ENCODE data around the gene CEP112. TPM values are rescaled to one million over a fixed set of nuclear protein-coding genes. Genes with fewer than 3 reads are reported as not detected.

Gene CEP112
- total and polyA plus RNA-seq, 2 of the 4 experiments (the other 2 are of a cell fraction), result 2.5 to 5.6 TPM

GRCh38 chr17:65696739-65697394, 495.1 kb downstream of the CEP112 start:
- Histone ChIP-seq H3K4me1 (ENCODE audit: control insufficient read depth, insufficient read depth, low read length) (peaks cover 5% of the 10 kb centered on the region), H2BK15ac (ENCODE audit: low read depth, low read length) (no peak overlapping the region), H3K4me3 (ENCODE audit: insufficient read depth, low read depth, low read length) (no peak overlapping the region), H3K4me2 (ENCODE audit: low read depth, low read length) (peak overlapping the region; percentile 19; the same call in 1 of the 2 replicates), H2AFZ (replicated peaks; ENCODE audit: low read length, poor library complexity) (no peak overlapping the region), H3K27me3 (ENCODE audit: control insufficient read depth, insufficient read depth, low read length) (no peaks in the 10 kb centered on the region), H3K36me3 (ENCODE audit: control insufficient read depth, insufficient read depth, low read length) (no peaks in the 10 kb centered on the region), H3K9me1 (ENCODE audit: insufficient read depth, low read length) (0 out of 2 replicates have a peak, but pooled peaks cover 4% of the 10 kb centered on the region), H3K23ac (ENCODE audit: low read depth, low read length) (no peak overlapping the region), H3K14ac (replicated peaks; ENCODE audit: low read depth, low read length) (no peak overlapping the region), H4K20me1 (ENCODE audit: insufficient read depth, low read length) (no peaks in the 10 kb centered on the region), H2AK9ac (replicated peaks; ENCODE audit: low read depth, low read length, poor library complexity) (no peak overlapping the region), H4K5ac (ENCODE audit: low read depth, low read length) (no peak overlapping the region), H3K4ac (ENCODE audit: low read depth, low read length) (no peak overlapping the region), H3K9ac (ENCODE audit: low read depth, low read length) (no peak overlapping the region), H2BK20ac (ENCODE audit: low read depth, low read length) (no peak overlapping the region), H3K9me3 (ENCODE audit: control insufficient read depth, insufficient read depth, low read length) (no peaks in the 10 kb centered on the region), H3K79me1 (ENCODE audit: low read depth in 1 of 2, low read length in 2 of 2) (no peaks in the 10 kb centered on the region), H4K8ac (ENCODE audit: low read depth in 2 of 2, low read length in 2 of 2) (no peak overlapping the region), H3K56ac (ENCODE audit: extremely low read depth, insufficient read depth, low read length) (no peak overlapping the region), H3K27ac (ENCODE audit: insufficient read depth, low read length) (no peak overlapping the region), H2BK120ac (ENCODE audit: low read depth, low read length) (no peak overlapping the region), H2BK5ac (ENCODE audit: low read depth, low read length, poor library complexity, severe bottlenecking) (no peak overlapping the region), H2AK5ac (ENCODE audit: low read depth, low read length) (no peak overlapping the region; the same call in 1 of the 2 replicates), H4K91ac (ENCODE audit: insufficient read depth, low read depth, low read length) (no peak overlapping the region), H3K18ac (ENCODE audit: low read depth, low read length) (no peak overlapping the region)
- in situ Hi-C loops (cut with MboI; ENCODE audit: low sequenced_read_pairs) (no loop called here), dilution Hi-C loops (cut with HindIII; ENCODE audit: low sequenced_read_pairs, unreplicated experiment) (no loop called here), intact Hi-C loops (cut with micrococcal nuclease) (loop anchor here (5.0 kb wide), 1 partner anchor 135 kb away; the partner anchor contains the start of gene AXIN2)
- CTCF ChIA-PET, result no interaction called here
- peak; percentile 65 for DNase-seq
- peak; percentile 66 for ATAC-seq (ENCODE audit: low read depth)
- POLR2A ChIA-PET (ENCODE audit: unreplicated experiment), result interaction anchor here (0.7 kb wide), 1 partner anchor 26 kb away, joined by 3 read pairs; no protein-coding TSS in a partner anchor
- no CpG with 5 or more reads among the region's 6 CpGs for WGBS, 2 experiments (ENCODE audit: extremely low coverage in 2 of 2, insufficient read length in 1 of 2)
- BruUV-seq (replicated peaks), result no TSS peak
- TF ChIP-seq RAD21 (IDR thresholded peaks at IDR 0.05; ENCODE audit: low read length) (no peak), MAZ (IDR thresholded peaks at IDR 0.05; ENCODE audit: borderline replicate concordance, low read depth, low read length) (peak; percentile 26; the same call in 1 of the 2 replicates)

Data from IMR-90 (cell line).